ENCODE data around the gene GPS1. TPM values are rescaled to one million over a fixed set of nuclear protein-coding genes. Genes with fewer than 3 reads are reported as not detected.

GPS1 gene
- polyA plus RNA-seq, 1 of the 3 experiments (the other 2 are of a cell fraction): 264 TPM

- Histone ChIP-seq H3K9me2 (no peaks in the 10 kb centered on the region), H3K4me1 (ENCODE audit: control insufficient read depth in 1 of 2, insufficient read depth in 2 of 2, low read depth in 1 of 2, low read length in 1 of 2) (no peaks in the 10 kb centered on the region), H3K79me2 (ENCODE audit: insufficient read depth) (no peaks in the 10 kb centered on the region), H3F3A (replicated peaks; ENCODE audit: insufficient read depth) (peaks cover 12% of the 10 kb centered on the region), H3K9me3 (no peaks in the 10 kb centered on the region), H3K9ac (no peak overlapping the region), H4K20me1 (ENCODE audit: insufficient read depth) (no peaks in the 10 kb centered on the region), H3K4me2 (no peak overlapping the region), H3K36me3 (replicated peaks in 1 of 2; ENCODE audit: control insufficient read depth in 1 of 2, insufficient read depth in 2 of 2, low read length in 1 of 2) (peaks cover 16 to 73% of the 10 kb centered on the region in 2 experiments), H3K27me3 (ENCODE audit: insufficient read depth) (no peaks in the 10 kb centered on the region), H2AFZ (ENCODE audit: low read depth) (no peak overlapping the region), H3K27ac (ENCODE audit: low read depth in 2 of 2, low read length in 1 of 2) (no peak overlapping the region), H3K4me3 (ENCODE audit: low read depth in 2 of 2, low read length in 1 of 2) (no peak overlapping the region)
- CTCF ChIA-PET: interaction anchor here (0.9 to 2.6 kb wide), 2 partner anchors 14 to 51 kb away, joined by 3 to 12 read pairs; no protein-coding TSS in a partner anchor
- DNase-seq: no peak
- no peak for TF ChIP-seq RAD21 (IDR thresholded peaks at IDR 0.05; ENCODE audit: low read length)
- 93% methylated on average over 38 of the region's 44 CpGs for WGBS (ENCODE audit: low lambda C conversion rate)
- POLR2A ChIA-PET: interaction anchor here (0.6 kb wide), 1 partner anchor 59 kb away, joined by 3 read pairs; no protein-coding TSS in a partner anchor
Observed at GRCh38 chr17:82080789-82081464, 29.2 kb downstream of the GPS1 start.

- 97% methylated on average over 17 of the region's 20 CpGs for WGBS (ENCODE audit: low lambda C conversion rate)
- POLR2A ChIA-PET: interaction anchor here (0.6 kb wide), 1 partner anchor 58 kb away, joined by 3 read pairs; no protein-coding TSS in a partner anchor
Observed at GRCh38 chr17:82081546-82081945, 29.8 kb downstream of the GPS1 start.

GRCh38 chr17:82081966-82082365 lies 30.3 kb downstream of the GPS1 start:
- CTCF ChIA-PET: interaction anchor here (1.2 to 2.6 kb wide), 3 partner anchors 20 to 122 kb away, joined by 3 to 12 read pairs (median 4); no protein-coding TSS in a partner anchor
- H3K9ac ChIP-seq: no peak overlapping the region
- no peak for TF ChIP-seq RCOR1 (IDR thresholded peaks at IDR 0.05; ENCODE audit: low read length)
- no peak for TF ChIP-seq MXI1 (IDR thresholded peaks at IDR 0.05; ENCODE audit: low read depth, low read length)
- H3K36me3 ChIP-seq (replicated peaks in 1 of 2; ENCODE audit: control insufficient read depth in 1 of 2, insufficient read depth in 2 of 2, low read length in 1 of 2): peaks cover 23 to 84% of the 10 kb centered on the region in 2 experiments
- POLR2A ChIA-PET: interaction anchor here (0.7 kb wide), 1 partner anchor 23 kb away, joined by 3 read pairs; no protein-coding TSS in a partner anchor
- no peak overlapping the region for H3K27ac ChIP-seq (ENCODE audit: low read depth in 2 of 2, low read length in 1 of 2)
- peaks cover 7% of the 10 kb centered on the region for H3F3A ChIP-seq (replicated peaks; ENCODE audit: insufficient read depth)
- no peaks in the 10 kb centered on the region for H3K27me3 ChIP-seq (ENCODE audit: insufficient read depth)
- H3K4me3 ChIP-seq (ENCODE audit: low read depth in 2 of 2, low read length in 1 of 2): no peak overlapping the region
- H4K20me1 ChIP-seq (ENCODE audit: insufficient read depth): no peaks in the 10 kb centered on the region
- H2AFZ ChIP-seq (ENCODE audit: low read depth): no peak overlapping the region
- H3K4me2 ChIP-seq: no peak overlapping the region
- H3K4me1 ChIP-seq (ENCODE audit: control insufficient read depth in 1 of 2, insufficient read depth in 2 of 2, low read depth in 1 of 2, low read length in 1 of 2): no peaks in the 10 kb centered on the region
- no peak for DNase-seq
- H3K9me3 ChIP-seq: no peaks in the 10 kb centered on the region
- 94% methylated on average over 17 of the region's 22 CpGs for WGBS (ENCODE audit: low lambda C conversion rate)
- H3K9me2 ChIP-seq: no peaks in the 10 kb centered on the region
- H3K79me2 ChIP-seq (ENCODE audit: insufficient read depth): no peaks in the 10 kb centered on the region

More at GRCh38 chr17:82081546-82081945, 29.8 kb downstream of the GPS1 start:
- Histone ChIP-seq H3K4me3 (ENCODE audit: low read depth in 2 of 2, low read length in 1 of 2) (no peak overlapping the region), H3K27me3 (ENCODE audit: insufficient read depth) (no peaks in the 10 kb centered on the region), H3K27ac (ENCODE audit: low read depth in 2 of 2, low read length in 1 of 2) (no peak overlapping the region), H3K9me3 (no peaks in the 10 kb centered on the region), H3K4me1 (ENCODE audit: control insufficient read depth in 1 of 2, insufficient read depth in 2 of 2, low read depth in 1 of 2, low read length in 1 of 2) (no peaks in the 10 kb centered on the region), H4K20me1 (ENCODE audit: insufficient read depth) (no peaks in the 10 kb centered on the region), H3K4me2 (no peak overlapping the region), H3K79me2 (ENCODE audit: insufficient read depth) (no peaks in the 10 kb centered on the region), H3F3A (replicated peaks; ENCODE audit: insufficient read depth) (peaks cover 11% of the 10 kb centered on the region), H3K9ac (no peak overlapping the region), H2AFZ (ENCODE audit: low read depth) (no peak overlapping the region), H3K36me3 (replicated peaks in 1 of 2; ENCODE audit: control insufficient read depth in 1 of 2, insufficient read depth in 2 of 2, low read length in 1 of 2) (peaks cover 22 to 80% of the 10 kb centered on the region in 2 experiments), H3K9me2 (no peaks in the 10 kb centered on the region)
- CTCF ChIA-PET: interaction anchor here (2.6 kb wide), 1 partner anchor 51 kb away, joined by 12 read pairs; no protein-coding TSS in a partner anchor
- TF ChIP-seq FOXM1 (IDR thresholded peaks at IDR 0.05; ENCODE audit: low read depth) (no peak), NRF1 (IDR thresholded peaks at IDR 0.05; ENCODE audit: low read depth, low read length) (no peak)
- DNase-seq: no peak

Data from SK-N-SH (cell line).